22Rv1 (cell line): ENCODE measurements around the gene ALG14.

Experiments used
- H3K27ac ChIP-seq: fragments of 450-650 bp; 2 replicates; pipeline ENCODE4 v1.5.1; 2017
- ZFX ChIP-seq: fragments of 450-650 bp; IDR thresholded peaks from 2 replicates; pipeline ENCODE4 v1.6.1; 2017; ENCODE audit warnings: antibody characterized with exemption, borderline replicate concordance
- TF ChIP-seq, protein P1 (sequence below): fragments of 450-650 bp; IDR thresholded peaks from 2 replicates; pipeline ENCODE4 v1.5.1; 2017; ENCODE audit warnings: mild to moderate bottlenecking

The ALG14 gene

GRCh38 chr1:94926126-94926914, 146.4 kb downstream of the ALG14 start:
- peak overlapping the region; percentile 72 for H3K27ac ChIP-seq
- TF ChIP-seq ZFX, result no peak
- TF ChIP-seq, protein P1, sequence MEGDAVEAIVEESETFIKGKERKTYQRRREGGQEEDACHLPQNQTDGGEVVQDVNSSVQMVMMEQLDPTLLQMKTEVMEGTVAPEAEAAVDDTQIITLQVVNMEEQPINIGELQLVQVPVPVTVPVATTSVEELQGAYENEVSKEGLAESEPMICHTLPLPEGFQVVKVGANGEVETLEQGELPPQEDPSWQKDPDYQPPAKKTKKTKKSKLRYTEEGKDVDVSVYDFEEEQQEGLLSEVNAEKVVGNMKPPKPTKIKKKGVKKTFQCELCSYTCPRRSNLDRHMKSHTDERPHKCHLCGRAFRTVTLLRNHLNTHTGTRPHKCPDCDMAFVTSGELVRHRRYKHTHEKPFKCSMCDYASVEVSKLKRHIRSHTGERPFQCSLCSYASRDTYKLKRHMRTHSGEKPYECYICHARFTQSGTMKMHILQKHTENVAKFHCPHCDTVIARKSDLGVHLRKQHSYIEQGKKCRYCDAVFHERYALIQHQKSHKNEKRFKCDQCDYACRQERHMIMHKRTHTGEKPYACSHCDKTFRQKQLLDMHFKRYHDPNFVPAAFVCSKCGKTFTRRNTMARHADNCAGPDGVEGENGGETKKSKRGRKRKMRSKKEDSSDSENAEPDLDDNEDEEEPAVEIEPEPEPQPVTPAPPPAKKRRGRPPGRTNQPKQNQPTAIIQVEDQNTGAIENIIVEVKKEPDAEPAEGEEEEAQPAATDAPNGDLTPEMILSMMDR, result peak; percentile 67

GRCh38 chr1:94925561-94926125, 147.1 kb downstream of the ALG14 start:
- H3K27ac ChIP-seq, result no peak overlapping the region
- TF ChIP-seq, protein P1, result no peak
- no peak for TF ChIP-seq ZFX

DNA sequence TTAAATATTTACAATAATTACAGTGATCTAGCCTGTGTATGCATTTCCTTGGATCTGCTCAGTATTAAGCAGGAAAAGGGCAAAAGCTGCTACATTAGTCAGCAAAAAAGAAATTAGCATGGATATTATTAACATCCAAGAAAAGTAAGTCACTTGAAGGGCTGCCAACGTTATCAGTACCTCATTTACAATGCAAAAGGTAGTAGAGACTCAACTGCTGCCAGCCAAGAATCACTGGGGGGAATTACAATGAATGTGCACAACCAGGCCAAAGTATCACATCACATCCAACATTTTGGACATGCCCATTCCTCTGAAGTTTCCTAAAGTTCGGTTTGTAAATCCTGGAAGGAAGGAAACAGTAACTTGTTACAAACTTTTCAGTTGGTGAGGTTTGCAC, 147.7 kb downstream of the ALG14 start:
- no peak for TF ChIP-seq ZFX
- TF ChIP-seq, protein P1, result no peak
- H3K27ac ChIP-seq, result no peak overlapping the region
